GM21390 (cell line): Measurements from ENCODE around the gene CENPQ.

Source experiments
- ATAC-seq: cut with Tn5 transposase; IDR thresholded peaks from one replicate; pipeline ENCODE4 v1.9.1; 2021; ENCODE audit not compliant: unreplicated experiment

Gene CENPQ

DNA sequence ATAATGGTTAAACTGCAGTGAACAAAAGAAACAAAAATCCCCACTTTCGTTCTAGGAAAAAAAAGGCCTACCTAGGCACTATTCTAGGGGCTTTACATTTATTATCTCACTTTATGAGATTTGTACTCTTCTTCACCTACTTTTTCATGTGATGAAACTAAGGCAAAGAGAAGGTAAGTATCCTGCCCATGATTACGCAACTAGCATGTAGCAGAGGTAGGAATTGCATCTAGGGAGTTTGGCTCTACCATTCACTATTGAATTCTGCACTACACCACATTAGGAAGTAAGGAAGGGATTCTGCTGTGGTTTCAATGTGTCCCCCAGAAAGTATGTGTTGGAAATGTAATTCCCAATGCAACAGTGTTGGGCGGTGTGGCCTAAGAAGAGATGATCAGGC, 75.9 kb downstream of the CENPQ start:
- ATAC-seq: no peak

DNA sequence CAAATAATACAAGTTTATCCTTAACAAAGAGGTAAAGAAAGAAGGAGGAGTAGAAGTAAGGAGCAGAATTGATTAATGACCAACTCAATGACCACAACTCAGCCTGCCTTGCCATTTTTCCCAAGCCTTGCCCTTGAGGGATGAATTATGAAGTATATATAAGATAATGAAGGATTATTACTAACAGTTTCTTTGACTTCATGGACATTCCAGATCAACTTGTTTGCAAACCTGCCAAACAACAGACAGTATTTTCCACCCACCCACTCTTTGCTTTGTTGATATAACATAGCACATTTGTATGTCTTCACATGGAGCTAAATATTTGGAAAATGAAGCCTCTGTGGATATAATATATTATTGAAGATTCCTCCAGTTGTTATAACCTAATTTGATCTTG, 77.4 kb downstream of the CENPQ start:
- no peak for ATAC-seq

DNA sequence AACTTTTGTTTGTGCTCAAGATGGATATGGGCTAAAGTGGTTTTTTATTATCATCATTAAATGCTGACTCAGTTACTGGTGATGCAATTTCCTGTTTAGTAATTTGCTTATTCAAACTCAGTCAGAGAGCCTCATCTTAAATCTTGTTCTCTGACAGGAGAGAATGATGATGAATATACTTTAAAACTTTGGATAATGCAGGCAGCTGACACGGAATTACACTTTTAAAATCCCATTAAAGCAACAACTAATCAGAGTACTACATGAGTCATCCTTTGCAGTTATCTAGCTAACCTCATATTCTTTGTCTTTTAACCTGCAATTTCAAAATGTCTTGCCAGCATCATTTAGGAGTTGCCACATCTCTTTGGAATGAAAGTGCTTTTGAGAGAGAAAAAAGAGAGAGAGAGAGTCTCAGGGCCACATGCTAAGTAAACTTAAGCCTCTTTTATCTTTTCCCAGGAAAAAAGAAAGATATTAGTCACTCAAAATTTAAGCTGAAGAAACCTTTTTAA, 78.1 kb downstream of the CENPQ start:
- no peak for ATAC-seq

DNA sequence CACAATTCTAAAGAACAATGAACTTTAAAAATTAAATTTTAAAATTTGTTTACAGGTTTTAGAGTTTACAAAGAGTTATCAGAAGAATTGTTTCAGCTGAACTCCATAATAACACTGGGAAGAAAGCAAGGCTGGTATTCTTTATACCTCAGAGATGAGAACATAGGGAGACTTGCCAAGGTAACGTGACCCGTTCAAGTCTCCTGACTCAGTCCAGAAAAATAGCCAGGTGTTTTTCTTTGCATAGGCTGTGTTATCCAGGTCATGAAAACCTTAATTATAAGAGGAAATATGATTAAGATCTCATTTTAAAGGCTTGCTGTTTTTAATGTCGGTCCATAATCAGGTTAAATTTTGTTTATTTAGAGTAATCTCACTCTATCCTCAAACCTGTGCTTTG, 78.8 kb downstream of the CENPQ start:
- no peak for ATAC-seq
